ENCODE data around the gene UGCG. TPM values are rescaled to one million over a fixed set of nuclear protein-coding genes. Genes with fewer than 3 reads are reported as not detected.
"Not testable (repeated sequence)": the region's sequence is repeated elsewhere in the genome, so short reads cannot be mapped to it uniquely, and the experiment has no call there.

The UGCG gene
- total and polyA plus RNA-seq, 2 of the 8 experiments (the other 6 are each of a cell fraction or from before 2014, with no cell fraction given) = 14.9 to 34.0 TPM

- not testable (repeated sequence) for H3K4me2 ChIP-seq (ENCODE audit: insufficient read depth in 1 of 2, low read depth in 2 of 2, low read length in 2 of 2); H3K36me3 ChIP-seq (ENCODE audit: control insufficient read depth in 2 of 4, insufficient read depth in 4 of 4, low read length in 3 of 4); H2BK5ac ChIP-seq (ENCODE audit: low read depth, low read length); H2AFZ ChIP-seq (ENCODE audit: low read length); H3K79me2 ChIP-seq (ENCODE audit: control insufficient read depth in 1 of 2, insufficient read depth in 2 of 2, low read length in 2 of 2); H4K91ac ChIP-seq (replicated peaks; ENCODE audit: insufficient read length, low read length); H3K79me1 ChIP-seq (ENCODE audit: low read depth, low read length); H3K23me2 ChIP-seq (ENCODE audit: low read depth, low read length); H3K27ac ChIP-seq (ENCODE audit: low read depth, low read length); H3K9me3 ChIP-seq (ENCODE audit: insufficient read depth in 2 of 2, low read depth in 1 of 2, low read length in 1 of 2); H4K20me1 ChIP-seq (replicated peaks in 1 of 2; ENCODE audit: control insufficient read depth in 1 of 2, insufficient read depth in 2 of 2, low read length in 2 of 2); H3K14ac ChIP-seq (ENCODE audit: insufficient read length); H3K23ac ChIP-seq (ENCODE audit: insufficient read length); H3K27me3 ChIP-seq (replicated peaks in 1 of 4; ENCODE audit: control insufficient read depth in 3 of 4, extremely low read depth in 1 of 4, insufficient read depth in 3 of 4, low read length in 3 of 4); H4K8ac ChIP-seq (ENCODE audit: extremely low read depth, insufficient read depth, low read length); H2BK120ac ChIP-seq (replicated peaks; ENCODE audit: low read depth, low read length); H3K4me1 ChIP-seq (replicated peaks in 1 of 4; ENCODE audit: control insufficient read depth in 3 of 4, insufficient read depth in 4 of 4, low read length in 3 of 4); H2BK12ac ChIP-seq (ENCODE audit: low read depth, low read length); H2AK5ac ChIP-seq (ENCODE audit: low read depth, low read length); H3K4ac ChIP-seq (replicated peaks; ENCODE audit: insufficient read length, low read depth, low read length); H3K18ac ChIP-seq (ENCODE audit: extremely low read depth, low read length); DNase-seq (ENCODE audit: low read depth in 1 of 2, low spot score in 2 of 2); H2BK15ac ChIP-seq (ENCODE audit: low read length); H3K9ac ChIP-seq (replicated peaks in 1 of 4; ENCODE audit: extremely low read depth in 1 of 4, low read depth in 3 of 4, low read length in 3 of 4); H3K4me3 ChIP-seq (ENCODE audit: extremely low read depth in 1 of 4, insufficient read depth in 2 of 4, low read depth in 3 of 4, low read length in 4 of 4); FAIRE-seq; H4K5ac ChIP-seq (ENCODE audit: insufficient read length, low read depth, low read length); H2BK20ac ChIP-seq (ENCODE audit: low read length); H3K56ac ChIP-seq (replicated peaks; ENCODE audit: insufficient read length, low read depth, low read length)
- 97% methylated on average over 21 of the region's 21 CpGs; no CpG with 5 or more reads in 1 of the 2 experiments for WGBS, 2 experiments (ENCODE audit: extremely low coverage in 1 of 2, insufficient coverage in 1 of 2, insufficient read length in 1 of 2, insufficient replicate concordance in 2 of 2, low coverage in 1 of 2, low lambda C conversion rate in 2 of 2, missing lambda C conversion rate in 1 of 2)
- ChIA-PET POLR2A (ENCODE audit: partially characterized antibody) (interaction anchor here (1.3 kb wide), 1 partner anchor 9 kb away, joined by 4 read pairs; no protein-coding TSS in a partner anchor), CTCF (ENCODE audit: partially characterized antibody) (interaction anchor here (0.6 to 1.3 kb wide), 4 partner anchors 13 to 369 kb away, joined by 3 read pairs; no protein-coding TSS in a partner anchor)
Measured at GRCh38 chr9:111948109-111948508, 51.5 kb downstream of the UGCG start.

Data from H1 (cell line).